ENCODE measurements around the gene POLR2J3. TPM values are rescaled to one million over a fixed set of nuclear protein-coding genes. Genes with fewer than 3 reads are reported as not detected.
"Not testable (repeated sequence)": the region's sequence is repeated elsewhere in the genome, so short reads cannot be mapped to it uniquely, and the experiment has no call there.

The POLR2J3 gene
- total RNA-seq, 2 experiments from 2014 or later = 30.4 to 63.7 TPM

- intact Hi-C loops (cut with micrococcal nuclease; ENCODE audit: unreplicated experiment); H3K9me3 ChIP-seq (ENCODE audit: low read length); H3K36me3 ChIP-seq (ENCODE audit: insufficient read depth, low read length); H3K4me1 ChIP-seq (ENCODE audit: insufficient read depth, low read length, poor library complexity, severe bottlenecking); POLR2A ChIA-PET; H3K9me2 ChIP-seq (ENCODE audit: insufficient read depth, low read length); DNase-seq (ENCODE audit: low spot score); CTCF ChIA-PET (ENCODE audit: unreplicated experiment); BruUV-seq (replicated peaks); H3K4me2 ChIP-seq (ENCODE audit: low read length); H3K27ac ChIP-seq (ENCODE audit: low read depth, low read length, poor library complexity, severe bottlenecking); H3K4me3 ChIP-seq (ENCODE audit: low read depth, low read length, poor library complexity, severe bottlenecking); H2AFZ ChIP-seq (ENCODE audit: low read length); H4K20me1 ChIP-seq (ENCODE audit: insufficient read depth, low read length); H3K79me2 ChIP-seq (ENCODE audit: insufficient read depth, low read depth, low read length): not testable (repeated sequence)
These were observed 28.8 kb downstream of the POLR2J3 start, which contains the start of gene UPK3BL2 for GRCh38 chr7:102543596-102543995. Gene UPK3BL2 (minus strand): TSS chr7:102543696. CDS start chr7:102543636, 60 bp downstream.

- H3K27ac ChIP-seq (ENCODE audit: low read depth, low read length, poor library complexity, severe bottlenecking); H3K9me3 ChIP-seq (ENCODE audit: low read length); H3K4me3 ChIP-seq (ENCODE audit: low read depth, low read length, poor library complexity, severe bottlenecking); H3K36me3 ChIP-seq (ENCODE audit: insufficient read depth, low read length); POLR2A ChIA-PET; BruUV-seq (replicated peaks); H3K4me1 ChIP-seq (ENCODE audit: insufficient read depth, low read length, poor library complexity, severe bottlenecking); H3K79me2 ChIP-seq (ENCODE audit: insufficient read depth, low read depth, low read length); H3K4me2 ChIP-seq (ENCODE audit: low read length); H2AFZ ChIP-seq (ENCODE audit: low read length); DNase-seq (ENCODE audit: low spot score); intact Hi-C loops (cut with micrococcal nuclease; ENCODE audit: unreplicated experiment); H3K9me2 ChIP-seq (ENCODE audit: insufficient read depth, low read length); H4K20me1 ChIP-seq (ENCODE audit: insufficient read depth, low read length); CTCF ChIA-PET (ENCODE audit: unreplicated experiment): not testable (repeated sequence)
These were observed 29.6 kb downstream of the POLR2J3 start for GRCh38 chr7:102542771-102543170.

GRCh38 chr7:102542083-102542482 is 30.3 kb downstream of the POLR2J3 start:
- H3K36me3 ChIP-seq (ENCODE audit: insufficient read depth, low read length); H3K4me3 ChIP-seq (ENCODE audit: low read depth, low read length, poor library complexity, severe bottlenecking); H3K79me2 ChIP-seq (ENCODE audit: insufficient read depth, low read depth, low read length); H3K4me2 ChIP-seq (ENCODE audit: low read length); H3K9me2 ChIP-seq (ENCODE audit: insufficient read depth, low read length); BruUV-seq (replicated peaks); H3K9me3 ChIP-seq (ENCODE audit: low read length); intact Hi-C loops (cut with micrococcal nuclease; ENCODE audit: unreplicated experiment); H3K4me1 ChIP-seq (ENCODE audit: insufficient read depth, low read length, poor library complexity, severe bottlenecking); H4K20me1 ChIP-seq (ENCODE audit: insufficient read depth, low read length); CTCF ChIA-PET (ENCODE audit: unreplicated experiment); H3K27ac ChIP-seq (ENCODE audit: low read depth, low read length, poor library complexity, severe bottlenecking); POLR2A ChIA-PET; DNase-seq (ENCODE audit: low spot score); H2AFZ ChIP-seq (ENCODE audit: low read length): not testable (repeated sequence)

GRCh38 chr7:102540604-102541003 is 31.8 kb downstream of the POLR2J3 start:
- H4K20me1 ChIP-seq (ENCODE audit: insufficient read depth, low read length); BruUV-seq (replicated peaks); H3K27ac ChIP-seq (ENCODE audit: low read depth, low read length, poor library complexity, severe bottlenecking); POLR2A ChIA-PET; H3K4me3 ChIP-seq (ENCODE audit: low read depth, low read length, poor library complexity, severe bottlenecking); H2AFZ ChIP-seq (ENCODE audit: low read length); CTCF ChIA-PET (ENCODE audit: unreplicated experiment); H3K4me2 ChIP-seq (ENCODE audit: low read length); H3K4me1 ChIP-seq (ENCODE audit: insufficient read depth, low read length, poor library complexity, severe bottlenecking); DNase-seq (ENCODE audit: low spot score); H3K36me3 ChIP-seq (ENCODE audit: insufficient read depth, low read length); H3K79me2 ChIP-seq (ENCODE audit: insufficient read depth, low read depth, low read length); H3K9me3 ChIP-seq (ENCODE audit: low read length); intact Hi-C loops (cut with micrococcal nuclease; ENCODE audit: unreplicated experiment); H3K9me2 ChIP-seq (ENCODE audit: insufficient read depth, low read length): not testable (repeated sequence)

- CTCF ChIA-PET (ENCODE audit: unreplicated experiment); H3K27ac ChIP-seq (ENCODE audit: low read depth, low read length, poor library complexity, severe bottlenecking); H2AFZ ChIP-seq (ENCODE audit: low read length); H3K79me2 ChIP-seq (ENCODE audit: insufficient read depth, low read depth, low read length); intact Hi-C loops (cut with micrococcal nuclease; ENCODE audit: unreplicated experiment); POLR2A ChIA-PET; H3K4me1 ChIP-seq (ENCODE audit: insufficient read depth, low read length, poor library complexity, severe bottlenecking); H4K20me1 ChIP-seq (ENCODE audit: insufficient read depth, low read length); H3K36me3 ChIP-seq (ENCODE audit: insufficient read depth, low read length); BruUV-seq (replicated peaks); H3K9me2 ChIP-seq (ENCODE audit: insufficient read depth, low read length); H3K4me2 ChIP-seq (ENCODE audit: low read length); H3K4me3 ChIP-seq (ENCODE audit: low read depth, low read length, poor library complexity, severe bottlenecking); H3K9me3 ChIP-seq (ENCODE audit: low read length); DNase-seq (ENCODE audit: low spot score): not testable (repeated sequence)
These were observed 37.2 kb downstream of the POLR2J3 start for GRCh38 chr7:102535062-102535615.

- DNase-seq (ENCODE audit: low spot score); H3K4me3 ChIP-seq (ENCODE audit: low read depth, low read length, poor library complexity, severe bottlenecking); H3K79me2 ChIP-seq (ENCODE audit: insufficient read depth, low read depth, low read length); H3K4me1 ChIP-seq (ENCODE audit: insufficient read depth, low read length, poor library complexity, severe bottlenecking); H3K9me2 ChIP-seq (ENCODE audit: insufficient read depth, low read length); intact Hi-C loops (cut with micrococcal nuclease; ENCODE audit: unreplicated experiment); CTCF ChIA-PET (ENCODE audit: unreplicated experiment); H3K36me3 ChIP-seq (ENCODE audit: insufficient read depth, low read length); POLR2A ChIA-PET; H3K27ac ChIP-seq (ENCODE audit: low read depth, low read length, poor library complexity, severe bottlenecking); H4K20me1 ChIP-seq (ENCODE audit: insufficient read depth, low read length); H3K9me3 ChIP-seq (ENCODE audit: low read length); H3K4me2 ChIP-seq (ENCODE audit: low read length); H2AFZ ChIP-seq (ENCODE audit: low read length): not testable (repeated sequence)
- BruUV-seq (replicated peaks) = TSS peak; percentile 49
These were observed 40.3 kb downstream of the POLR2J3 start for GRCh38 chr7:102532127-102532526.

GRCh38 chr7:102531583-102531982 is 40.8 kb downstream of the POLR2J3 start:
- H3K4me1 ChIP-seq (ENCODE audit: insufficient read depth, low read length, poor library complexity, severe bottlenecking); intact Hi-C loops (cut with micrococcal nuclease; ENCODE audit: unreplicated experiment); H4K20me1 ChIP-seq (ENCODE audit: insufficient read depth, low read length); H3K36me3 ChIP-seq (ENCODE audit: insufficient read depth, low read length); H3K9me3 ChIP-seq (ENCODE audit: low read length); POLR2A ChIA-PET; BruUV-seq (replicated peaks); H2AFZ ChIP-seq (ENCODE audit: low read length); H3K4me3 ChIP-seq (ENCODE audit: low read depth, low read length, poor library complexity, severe bottlenecking); H3K27ac ChIP-seq (ENCODE audit: low read depth, low read length, poor library complexity, severe bottlenecking); H3K4me2 ChIP-seq (ENCODE audit: low read length); CTCF ChIA-PET (ENCODE audit: unreplicated experiment); DNase-seq (ENCODE audit: low spot score); H3K9me2 ChIP-seq (ENCODE audit: insufficient read depth, low read length); H3K79me2 ChIP-seq (ENCODE audit: insufficient read depth, low read depth, low read length): not testable (repeated sequence)
